ENCODE measurements around the gene UNC5C.

- no peak for TF ChIP-seq EP300 (IDR thresholded peaks at IDR 0.05; ENCODE audit: borderline replicate concordance in 1 of 2, low read depth in 2 of 2, low read length in 2 of 2)
- TF ChIP-seq CREB1 (IDR thresholded peaks at IDR 0.05) = no peak
- TF ChIP-seq HDAC2 (IDR thresholded peaks at IDR 0.05; ENCODE audit: borderline replicate concordance in 1 of 2, low read depth in 2 of 2, low read length in 2 of 2) = no peak
- TF ChIP-seq RBBP5 (IDR thresholded peaks at IDR 0.05; ENCODE audit: borderline replicate concordance, low read depth, low read length) = no peak
- no peak for TF ChIP-seq POLR2A (IDR thresholded peaks at IDR 0.05; ENCODE audit: control extremely low read depth in 1 of 2, low read depth in 2 of 2, low read length in 2 of 2)
- TF ChIP-seq EZH2 (IDR thresholded peaks at IDR 0.05; ENCODE audit: low read depth, low read length, severe bottlenecking) = no peak
- TF ChIP-seq, protein P1, sequence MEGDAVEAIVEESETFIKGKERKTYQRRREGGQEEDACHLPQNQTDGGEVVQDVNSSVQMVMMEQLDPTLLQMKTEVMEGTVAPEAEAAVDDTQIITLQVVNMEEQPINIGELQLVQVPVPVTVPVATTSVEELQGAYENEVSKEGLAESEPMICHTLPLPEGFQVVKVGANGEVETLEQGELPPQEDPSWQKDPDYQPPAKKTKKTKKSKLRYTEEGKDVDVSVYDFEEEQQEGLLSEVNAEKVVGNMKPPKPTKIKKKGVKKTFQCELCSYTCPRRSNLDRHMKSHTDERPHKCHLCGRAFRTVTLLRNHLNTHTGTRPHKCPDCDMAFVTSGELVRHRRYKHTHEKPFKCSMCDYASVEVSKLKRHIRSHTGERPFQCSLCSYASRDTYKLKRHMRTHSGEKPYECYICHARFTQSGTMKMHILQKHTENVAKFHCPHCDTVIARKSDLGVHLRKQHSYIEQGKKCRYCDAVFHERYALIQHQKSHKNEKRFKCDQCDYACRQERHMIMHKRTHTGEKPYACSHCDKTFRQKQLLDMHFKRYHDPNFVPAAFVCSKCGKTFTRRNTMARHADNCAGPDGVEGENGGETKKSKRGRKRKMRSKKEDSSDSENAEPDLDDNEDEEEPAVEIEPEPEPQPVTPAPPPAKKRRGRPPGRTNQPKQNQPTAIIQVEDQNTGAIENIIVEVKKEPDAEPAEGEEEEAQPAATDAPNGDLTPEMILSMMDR (IDR thresholded peaks at IDR 0.05; ENCODE audit: control extremely low read depth in 1 of 3, insufficient read depth in 1 of 3, low read depth in 1 of 3, low read length in 3 of 3) = no peak
- TF ChIP-seq SIRT6 (IDR thresholded peaks at IDR 0.05; ENCODE audit: low read length) = no peak
Observed at GRCh38 chr4:95209927-95210326, 338.8 kb downstream of the UNC5C start.
